Measurements from ENCODE around the gene LAG3.

LAG3 gene

DNA sequence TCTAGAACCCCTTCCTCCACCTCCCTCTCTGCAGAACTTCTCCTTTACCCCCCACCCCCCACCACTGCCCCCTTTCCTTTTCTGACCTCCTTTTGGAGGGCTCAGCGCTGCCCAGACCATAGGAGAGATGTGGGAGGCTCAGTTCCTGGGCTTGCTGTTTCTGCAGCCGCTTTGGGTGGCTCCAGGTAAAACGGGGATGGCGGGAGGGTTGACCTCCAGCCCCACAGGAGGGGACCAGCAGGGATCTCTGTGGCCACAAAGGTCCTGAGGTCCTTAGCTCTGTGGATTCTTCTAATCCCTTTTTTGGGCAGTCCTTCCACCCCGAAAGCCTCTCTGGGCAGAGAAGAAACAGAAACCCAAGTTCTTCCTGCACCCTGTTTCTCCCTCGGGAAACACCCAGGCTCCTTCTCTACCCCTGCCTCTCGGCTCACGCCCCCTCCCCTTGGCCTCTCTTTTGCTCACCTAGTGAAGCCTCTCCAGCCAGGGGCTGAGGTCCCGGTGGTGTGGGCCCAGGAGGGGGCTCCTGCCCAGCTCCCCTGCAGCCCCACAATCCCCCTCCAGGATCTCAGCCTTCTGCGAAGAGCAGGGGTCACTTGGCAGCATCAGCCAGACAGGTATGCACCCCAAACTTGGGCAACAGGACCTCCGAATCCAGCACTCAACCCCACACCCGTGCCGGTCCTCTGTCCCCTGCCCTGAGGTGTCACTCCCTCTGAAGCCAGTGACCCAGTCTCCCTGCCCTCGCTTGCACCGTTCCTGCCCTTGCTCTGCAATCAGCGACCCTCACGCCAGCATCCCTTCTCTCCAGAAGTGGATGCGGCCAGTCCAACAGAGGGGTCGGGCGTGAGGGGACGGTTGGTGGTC is 638 bp downstream of the LAG3 start:
- no peak for DNase-seq (ENCODE audit: low read depth)

DNA sequence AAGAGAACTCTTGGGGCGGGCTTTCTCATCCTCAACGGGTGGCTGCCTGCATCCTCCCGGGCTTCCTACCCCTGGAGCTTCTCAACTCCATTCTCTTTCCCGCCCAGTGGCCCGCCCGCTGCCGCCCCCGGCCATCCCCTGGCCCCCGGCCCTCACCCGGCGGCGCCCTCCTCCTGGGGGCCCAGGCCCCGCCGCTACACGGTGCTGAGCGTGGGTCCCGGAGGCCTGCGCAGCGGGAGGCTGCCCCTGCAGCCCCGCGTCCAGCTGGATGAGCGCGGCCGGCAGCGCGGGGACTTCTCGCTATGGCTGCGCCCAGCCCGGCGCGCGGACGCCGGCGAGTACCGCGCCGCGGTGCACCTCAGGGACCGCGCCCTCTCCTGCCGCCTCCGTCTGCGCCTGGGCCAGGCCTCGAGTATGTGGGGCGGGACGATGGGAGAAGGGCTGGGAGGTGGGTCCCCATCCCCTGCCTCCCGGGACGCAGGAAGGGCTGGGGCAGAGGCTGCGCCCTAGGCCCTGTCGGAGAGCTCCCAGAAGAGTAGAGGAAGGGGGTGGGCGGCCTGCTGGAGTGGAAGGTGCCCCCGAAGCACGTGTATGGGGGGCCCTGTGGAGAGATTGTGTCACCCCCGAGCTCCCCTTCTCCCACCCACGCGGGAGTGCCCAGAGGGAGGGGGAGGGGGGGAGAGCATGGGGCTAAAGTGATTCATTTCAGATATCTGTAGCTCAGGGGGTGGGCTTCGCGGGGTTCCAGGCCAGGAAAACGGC is 1.5 kb downstream of the LAG3 start:
- peak; percentile 50 for DNase-seq (ENCODE audit: low read depth)

DNA sequence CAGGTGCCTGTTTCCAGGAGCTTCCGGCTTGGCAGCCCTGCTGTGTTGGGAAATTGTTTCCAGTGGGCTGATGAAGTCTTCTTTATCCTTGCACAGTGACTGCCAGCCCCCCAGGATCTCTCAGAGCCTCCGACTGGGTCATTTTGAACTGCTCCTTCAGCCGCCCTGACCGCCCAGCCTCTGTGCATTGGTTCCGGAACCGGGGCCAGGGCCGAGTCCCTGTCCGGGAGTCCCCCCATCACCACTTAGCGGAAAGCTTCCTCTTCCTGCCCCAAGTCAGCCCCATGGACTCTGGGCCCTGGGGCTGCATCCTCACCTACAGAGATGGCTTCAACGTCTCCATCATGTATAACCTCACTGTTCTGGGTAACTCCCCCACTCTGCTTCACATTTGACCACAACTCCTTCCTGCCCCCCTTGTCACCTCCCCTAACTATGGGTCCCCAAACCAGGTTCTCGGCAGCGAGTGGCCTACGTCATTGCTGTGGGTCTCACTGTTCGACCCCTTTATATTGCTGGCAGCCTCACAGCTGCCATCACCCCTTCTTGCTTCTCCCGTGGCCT is 2.3 kb downstream of the LAG3 start:
- peak; percentile 49 for DNase-seq (ENCODE audit: low read depth)

DNA sequence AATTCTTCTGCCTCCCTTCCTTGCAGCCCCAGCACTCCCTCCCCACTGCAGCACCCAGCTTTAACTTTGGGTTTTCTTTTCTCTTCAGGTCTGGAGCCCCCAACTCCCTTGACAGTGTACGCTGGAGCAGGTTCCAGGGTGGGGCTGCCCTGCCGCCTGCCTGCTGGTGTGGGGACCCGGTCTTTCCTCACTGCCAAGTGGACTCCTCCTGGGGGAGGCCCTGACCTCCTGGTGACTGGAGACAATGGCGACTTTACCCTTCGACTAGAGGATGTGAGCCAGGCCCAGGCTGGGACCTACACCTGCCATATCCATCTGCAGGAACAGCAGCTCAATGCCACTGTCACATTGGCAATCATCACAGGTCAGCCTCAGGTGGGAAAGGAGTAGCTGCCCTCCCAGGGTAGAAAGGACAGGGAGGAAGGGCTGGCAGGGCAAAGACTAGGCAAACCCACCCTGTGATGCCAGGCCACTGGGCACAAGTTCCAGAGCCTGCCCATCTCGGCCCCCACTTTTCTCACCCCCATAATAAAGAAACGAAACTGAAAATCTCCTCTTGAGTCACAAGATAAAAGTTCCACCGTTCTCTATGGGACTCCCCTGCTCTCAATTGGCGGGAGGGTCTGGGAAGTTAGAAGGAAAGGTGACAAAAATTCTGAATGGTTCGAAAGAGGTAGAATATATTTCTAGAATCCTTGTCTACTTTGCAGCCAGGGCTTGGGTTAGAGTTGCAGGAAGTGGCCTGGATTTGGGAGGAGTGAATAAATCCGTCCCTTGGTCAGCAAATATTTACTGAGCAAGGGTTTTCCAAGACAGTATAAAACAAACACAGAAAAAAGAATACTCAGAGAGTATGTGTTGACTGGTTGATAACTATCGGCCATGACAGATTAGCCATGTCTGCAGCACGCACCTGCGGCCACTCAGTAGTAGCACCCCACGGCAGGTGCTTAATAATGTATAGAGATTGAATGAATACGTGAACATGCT is 3.2 kb downstream of the LAG3 start:
- no peak for DNase-seq (ENCODE audit: low read depth)

DNA sequence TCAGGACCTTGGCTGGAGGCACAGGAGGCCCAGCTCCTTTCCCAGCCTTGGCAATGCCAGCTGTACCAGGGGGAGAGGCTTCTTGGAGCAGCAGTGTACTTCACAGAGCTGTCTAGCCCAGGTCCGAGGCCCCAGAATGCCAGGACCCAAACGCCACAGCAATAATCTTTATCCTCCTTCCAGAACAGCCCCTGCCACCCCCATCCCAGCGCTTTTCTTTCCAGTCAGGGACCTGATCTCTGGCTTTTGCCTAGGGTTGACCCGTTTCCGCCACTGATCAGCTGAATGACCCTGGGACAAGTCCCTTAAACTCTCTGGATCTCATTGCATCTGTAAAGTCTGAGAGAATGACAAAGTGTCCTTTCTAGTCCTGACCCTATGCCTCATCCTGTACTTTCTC is 5.1 kb downstream of the LAG3 start:
- DNase-seq (ENCODE audit: low read depth): no peak

DNA sequence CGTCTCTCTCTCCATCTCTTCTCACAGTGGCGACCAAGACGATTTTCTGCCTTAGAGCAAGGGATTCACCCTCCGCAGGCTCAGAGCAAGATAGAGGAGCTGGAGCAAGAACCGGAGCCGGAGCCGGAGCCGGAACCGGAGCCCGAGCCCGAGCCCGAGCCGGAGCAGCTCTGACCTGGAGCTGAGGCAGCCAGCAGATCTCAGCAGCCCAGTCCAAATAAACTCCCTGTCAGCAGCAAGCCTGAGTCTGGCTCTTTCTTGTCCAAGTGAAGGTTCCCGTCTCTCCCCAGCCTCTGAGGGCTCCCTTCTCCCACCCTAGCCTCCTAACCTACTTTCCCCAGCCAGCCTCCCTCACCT is 5.9 kb downstream of the LAG3 start:
- DNase-seq (ENCODE audit: low read depth): no peak

DNA sequence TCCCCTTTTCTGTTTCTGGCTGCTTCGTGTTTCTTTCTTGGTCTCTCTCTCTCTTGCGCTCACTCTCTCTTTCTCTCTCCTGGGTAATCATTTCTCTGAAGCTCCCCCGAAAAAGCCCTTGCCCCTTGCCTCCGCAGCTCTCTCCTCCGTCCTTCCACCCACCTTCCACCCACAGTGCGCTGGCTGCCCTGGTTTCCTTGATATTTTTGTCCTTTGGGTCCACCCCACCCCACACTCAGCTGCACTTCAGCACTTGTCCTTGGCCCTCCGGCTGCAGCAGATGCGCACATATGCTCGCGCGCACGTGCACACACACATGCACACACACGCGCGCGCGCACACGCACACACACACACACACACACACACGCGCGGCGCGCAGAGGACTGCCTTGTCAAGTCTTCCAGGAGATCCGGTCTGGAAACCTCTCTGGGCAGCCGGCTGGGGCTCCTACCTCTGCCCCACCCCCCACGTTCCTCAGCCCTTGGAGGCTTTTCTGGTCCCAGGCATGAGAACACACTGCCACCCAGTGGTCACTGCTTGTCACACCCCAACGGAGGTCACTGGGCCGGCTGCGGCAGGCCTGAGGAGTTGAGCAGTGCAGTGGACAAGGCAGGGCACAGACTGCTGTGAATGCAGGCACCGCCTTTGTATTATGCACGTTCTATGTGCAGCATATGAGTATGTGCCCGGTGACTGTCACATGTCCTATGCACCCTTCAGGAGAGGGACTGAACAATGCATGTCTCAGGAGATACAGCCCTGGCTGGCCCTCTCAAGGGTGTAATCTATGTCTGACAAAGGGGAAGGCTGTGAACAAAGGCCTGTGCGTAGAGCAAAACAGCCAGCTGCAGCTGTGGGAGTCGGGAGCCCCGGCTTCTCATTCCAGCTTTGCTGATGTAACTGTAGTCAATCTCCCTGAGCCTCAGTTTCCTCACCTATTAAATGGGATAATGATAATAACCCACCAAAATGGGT is 6.5 kb downstream of the LAG3 start:
- peak; percentile 85 for DNase-seq (ENCODE audit: low read depth)

DNA sequence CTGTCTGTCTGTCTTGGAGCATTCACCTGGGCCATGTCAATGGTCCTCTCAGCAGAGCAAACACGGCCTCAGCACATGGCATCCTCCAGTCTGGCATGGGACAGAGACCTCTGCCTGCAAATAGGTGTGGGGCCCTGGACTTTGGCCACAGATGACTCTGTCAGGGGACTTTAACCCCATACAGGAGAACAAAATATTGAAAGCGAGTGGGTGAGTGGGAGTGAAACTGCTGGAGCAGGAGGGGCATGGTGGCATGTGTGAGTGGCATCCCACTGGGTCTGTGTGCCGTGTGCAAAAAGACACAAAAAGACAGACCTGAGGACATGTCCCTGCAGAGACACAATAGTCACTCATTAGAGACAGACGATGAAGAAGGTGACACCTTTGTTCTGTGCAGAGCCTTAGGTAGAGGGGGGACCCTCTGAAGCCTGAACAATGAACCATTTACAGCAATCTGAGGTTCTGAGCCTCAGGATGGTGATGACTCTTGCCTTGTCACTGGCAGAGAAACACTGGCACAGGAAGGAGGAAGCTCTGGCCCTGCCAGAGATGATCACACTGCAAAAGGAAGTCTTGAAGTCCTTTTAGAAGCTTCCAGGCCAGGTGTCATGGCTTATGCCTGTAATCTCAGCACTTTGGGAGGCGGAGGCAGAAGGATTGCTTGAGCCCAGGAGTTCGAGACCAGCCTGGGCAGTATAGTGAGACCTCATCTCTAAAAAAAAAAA is 7.5 kb downstream of the LAG3 start:
- no peak for DNase-seq (ENCODE audit: low read depth)

DNA sequence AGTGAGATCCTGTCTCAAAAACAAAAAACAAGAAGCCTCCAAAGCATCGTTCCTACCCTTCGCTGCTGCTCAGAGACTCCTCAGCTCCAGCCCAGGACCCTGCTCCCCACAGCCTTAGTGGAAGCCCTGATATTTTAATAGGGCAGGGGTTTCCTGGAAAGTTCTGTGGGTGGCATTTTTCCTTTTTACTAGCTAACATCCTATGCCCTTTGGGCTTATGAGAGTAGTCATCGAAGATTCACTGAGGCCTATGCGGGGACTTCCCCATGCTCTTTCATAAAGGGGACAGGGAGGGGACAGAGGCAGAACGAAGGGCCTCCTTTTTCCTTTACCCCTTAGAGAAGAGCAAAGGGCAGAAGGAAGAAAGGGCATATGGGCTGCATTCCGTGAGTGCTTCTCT is 8.3 kb downstream of the LAG3 start:
- no peak for DNase-seq (ENCODE audit: low read depth)

DNA sequence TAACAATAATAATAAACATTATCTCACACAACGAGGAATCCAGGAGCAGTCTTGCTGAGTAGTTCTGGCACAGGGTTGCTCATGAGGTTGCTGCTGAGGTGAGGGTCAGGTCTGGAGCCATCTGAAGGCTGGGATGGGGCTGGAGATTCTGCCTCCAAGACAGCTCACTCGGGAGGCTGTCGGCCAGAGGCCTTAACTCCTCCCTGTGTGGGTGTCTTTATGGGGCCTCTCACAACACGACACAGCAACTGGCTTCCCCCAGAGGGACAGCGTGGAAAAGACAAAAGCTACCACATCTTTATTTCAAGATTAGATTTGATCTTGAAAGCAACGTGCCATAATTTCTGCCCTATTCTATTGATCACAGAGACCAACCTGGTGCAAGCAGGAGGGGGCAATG is 9.8 kb downstream of the LAG3 start:
- no peak for DNase-seq (ENCODE audit: low read depth)

DNA sequence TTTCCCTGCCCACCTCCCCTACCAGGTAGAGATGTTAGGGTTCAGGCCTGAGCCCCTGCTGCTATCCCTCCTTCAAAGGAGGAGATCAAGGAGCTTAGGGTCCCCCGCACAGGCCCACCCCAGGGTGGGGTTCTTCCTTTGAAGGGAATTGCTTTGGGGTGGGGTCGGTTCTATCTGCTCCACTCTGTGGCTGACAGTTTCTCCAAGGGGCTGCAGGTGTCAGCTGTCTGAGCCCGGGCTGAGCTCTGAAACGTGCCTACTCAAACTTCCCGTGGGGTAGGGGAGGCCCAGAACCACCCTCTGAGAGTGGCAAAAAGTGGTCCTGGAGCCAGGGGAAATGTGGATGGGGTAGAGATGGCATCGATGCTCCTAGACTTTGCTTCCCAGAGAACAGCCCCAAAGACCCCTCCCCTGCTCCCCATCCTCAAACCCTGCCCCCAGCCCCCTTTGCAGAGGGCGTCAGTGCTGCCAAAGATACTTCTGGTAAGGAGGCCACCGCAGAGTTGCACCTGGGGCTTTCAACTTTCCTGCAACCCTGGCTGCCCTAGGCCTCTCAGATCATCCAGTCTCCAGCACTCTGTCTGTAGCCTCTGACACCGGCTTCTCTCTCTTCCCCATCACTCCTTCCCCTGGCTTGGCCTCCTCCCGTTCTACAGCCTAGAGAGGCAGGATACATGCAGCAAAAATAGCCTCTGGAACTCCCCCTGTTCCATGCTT is 10.7 kb downstream of the LAG3 start:
- no peak for DNase-seq (ENCODE audit: low read depth)

DNA sequence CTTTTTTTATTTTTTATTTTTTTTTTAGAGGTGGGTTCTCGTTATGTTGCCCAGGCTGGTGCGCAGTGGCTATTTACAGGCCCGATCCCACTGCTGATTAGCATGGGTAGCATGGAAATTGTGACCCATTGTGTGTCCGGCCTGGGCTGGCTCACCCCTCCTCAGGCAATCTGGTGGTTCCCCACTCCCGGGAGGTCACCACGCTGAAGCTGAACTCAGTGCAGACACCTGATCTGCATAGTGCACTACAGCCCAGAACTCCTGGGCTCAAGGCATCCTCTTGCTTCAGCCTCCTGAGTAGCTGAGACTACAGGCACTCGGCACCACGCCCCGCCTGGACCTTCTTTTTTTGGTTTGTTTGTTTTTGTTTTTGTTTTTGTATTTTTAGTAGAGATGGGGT is 11.5 kb downstream of the LAG3 start:
- DNase-seq (ENCODE audit: low read depth): no peak

DNA sequence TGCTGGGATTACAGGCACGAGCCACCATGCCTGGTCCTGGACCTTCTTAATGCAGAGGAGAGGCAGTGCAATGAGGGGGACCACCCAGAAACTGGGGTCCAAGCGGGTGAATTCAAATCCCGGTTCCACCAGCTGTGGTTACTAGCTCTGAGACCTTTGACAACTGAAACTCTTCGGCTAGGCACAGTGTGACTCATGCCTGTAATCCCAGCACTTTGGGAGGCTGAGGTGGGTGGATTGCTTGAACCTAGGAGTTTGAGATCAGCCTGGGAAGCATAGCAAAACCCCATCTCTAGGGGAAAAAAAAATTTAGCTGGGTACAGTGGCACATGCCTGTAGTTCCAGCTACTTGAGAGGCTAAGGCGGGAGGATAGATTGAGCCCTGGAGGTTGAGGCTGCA is 12.0 kb downstream of the LAG3 start:
- no peak for DNase-seq (ENCODE audit: low read depth)

DNA sequence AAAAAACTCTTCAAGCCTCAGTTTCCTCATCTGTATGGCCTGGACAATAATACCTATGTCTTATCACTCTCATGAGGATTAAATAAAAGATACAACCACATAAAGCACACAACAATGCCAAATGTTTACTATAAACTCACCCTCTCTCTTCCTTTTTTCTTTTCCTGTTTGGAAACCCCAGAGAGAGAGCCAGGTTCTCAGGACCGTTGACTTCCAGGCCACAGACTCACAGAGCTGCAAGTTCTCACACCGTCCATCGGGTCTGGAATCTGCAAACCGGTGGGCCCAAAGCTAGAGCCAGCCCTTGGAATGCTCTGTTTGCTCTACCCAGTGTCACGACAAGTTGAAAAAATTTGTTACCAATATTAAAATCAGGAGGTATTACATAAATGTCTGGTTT is 12.4 kb downstream of the LAG3 start:
- no peak for DNase-seq (ENCODE audit: low read depth)

DNA sequence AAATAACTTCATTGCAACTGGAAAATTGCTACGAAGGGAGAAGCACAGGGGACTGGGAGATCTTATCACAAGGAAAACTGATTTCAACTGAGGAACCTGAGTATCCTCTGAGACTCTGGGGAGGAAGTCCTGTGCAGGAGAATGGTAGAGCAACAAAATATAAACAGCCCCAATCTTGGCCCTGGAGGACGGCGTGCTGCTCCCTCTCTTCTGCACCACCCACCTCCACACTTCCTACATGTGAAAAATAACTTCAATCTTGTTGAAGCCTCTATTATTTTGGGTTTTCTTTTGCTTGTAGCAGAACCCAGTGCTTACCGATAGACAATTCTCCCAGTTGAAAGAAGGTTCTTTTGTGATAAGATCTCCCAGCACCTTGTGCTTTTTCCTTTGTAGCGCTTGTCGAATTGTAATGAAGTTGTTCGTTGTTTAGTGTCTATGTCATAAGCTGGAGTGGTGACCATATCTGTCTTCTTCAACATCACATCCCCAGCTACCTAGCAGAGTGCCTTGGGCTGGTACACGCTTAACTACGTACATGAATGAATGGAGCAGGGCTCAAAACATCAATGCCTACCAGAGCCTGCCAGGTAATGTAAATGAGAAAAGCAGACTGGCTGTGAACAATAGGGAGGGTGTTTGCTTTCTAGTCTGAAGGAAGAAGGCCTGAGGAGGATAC is 14.2 kb downstream of the LAG3 start:
- no peak for DNase-seq (ENCODE audit: low read depth)

DNA sequence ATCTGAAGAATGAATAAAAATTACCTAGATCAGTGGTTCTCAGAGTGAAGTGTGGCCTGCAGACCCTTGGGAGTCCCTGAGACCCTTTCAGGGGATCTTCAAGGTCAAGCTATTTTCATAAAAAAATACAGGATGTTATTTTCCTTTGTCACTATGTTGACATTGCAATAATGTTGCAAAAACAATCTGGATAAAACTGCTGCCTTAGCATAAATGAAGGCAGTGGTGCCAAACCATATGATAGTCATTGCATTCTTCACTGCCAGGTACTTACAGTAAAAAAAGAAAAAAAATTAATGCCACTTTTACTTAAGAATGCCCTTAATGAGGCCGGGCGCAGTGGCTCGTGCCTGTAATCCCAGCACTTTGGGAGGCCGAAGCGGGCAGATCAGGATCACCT is 15.0 kb downstream of the LAG3 start:
- DNase-seq (ENCODE audit: low read depth): no peak

DNA sequence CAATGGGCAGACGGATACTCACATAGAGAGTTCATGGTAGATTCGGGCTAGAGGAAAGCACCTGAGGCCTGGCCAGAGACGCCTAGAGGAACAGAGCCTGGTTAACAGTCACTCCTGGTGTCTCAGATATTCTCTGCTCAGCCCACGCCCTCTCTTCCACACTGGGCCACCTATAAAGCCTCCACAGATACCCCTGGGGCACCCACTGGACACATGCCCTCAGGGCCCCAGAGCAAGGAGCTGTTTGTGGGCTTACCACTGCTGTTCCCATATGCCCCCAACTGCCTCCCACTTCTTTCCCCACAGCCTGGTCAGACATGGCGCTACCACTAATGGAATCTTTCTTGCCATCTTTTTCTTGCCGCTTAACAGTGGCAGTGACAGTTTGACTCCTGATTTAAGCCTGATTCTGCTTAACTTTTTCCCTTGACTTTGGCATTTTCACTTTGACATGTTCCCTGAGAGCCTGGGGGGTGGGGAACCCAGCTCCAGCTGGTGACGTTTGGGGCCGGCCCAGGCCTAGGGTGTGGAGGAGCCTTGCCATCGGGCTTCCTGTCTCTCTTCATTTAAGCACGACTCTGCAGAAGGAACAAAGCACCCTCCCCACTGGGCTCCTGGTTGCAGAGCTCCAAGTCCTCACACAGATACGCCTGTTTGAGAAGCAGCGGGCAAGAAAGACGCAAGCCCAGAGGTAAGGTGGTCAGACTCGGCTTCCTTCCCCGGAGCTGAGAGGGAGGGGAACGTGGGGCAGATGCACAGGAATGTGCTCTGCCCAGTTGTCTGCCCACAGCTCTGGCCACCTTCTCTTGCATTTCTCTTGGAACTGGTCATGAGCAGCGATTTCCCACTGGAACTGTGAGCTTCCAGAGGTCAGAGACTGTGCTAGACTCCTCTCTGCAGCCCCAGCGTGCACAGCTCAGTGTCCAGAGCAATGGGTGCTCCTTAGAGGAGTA is 16.9 kb downstream of the LAG3 start, which contains the start of gene CD4:
Gene CD4, plus strand, starts transcription at position 557 of the 953 bp plus-strand sequence. CDS start 10,611 bp downstream, outside the sequence.
- DNase-seq (ENCODE audit: low read depth): no peak

Measured in activated gamma-delta T cell treated with anti-CD3 and anti-CD28 coated beads, Interleukin-2, amount 50 U/mL, for 16 hours (primary cell).